GM08714 (cell line): ENCODE measurements around the gene ANKUB1.
"Not testable (repeated sequence)": the region's sequence is repeated elsewhere in the genome, so short reads cannot be mapped to it uniquely, and the experiment has no call there.

Experiments
- H3K4me3 ChIP-seq: fragments of 200-500 bp; sonication (Bioruptor generic); 2 replicates; pipeline ENCODE4 v1.5.1; 2014; ENCODE audit warnings: mild to moderate bottlenecking, low read length, inconsistent platforms
- ZNF274 ChIP-seq: IDR thresholded peaks from 2 replicates; pipeline ENCODE4 v1.6.1; 2012; ENCODE audit warnings: mild to moderate bottlenecking, low read depth, low read length

Gene ANKUB1, protein sequence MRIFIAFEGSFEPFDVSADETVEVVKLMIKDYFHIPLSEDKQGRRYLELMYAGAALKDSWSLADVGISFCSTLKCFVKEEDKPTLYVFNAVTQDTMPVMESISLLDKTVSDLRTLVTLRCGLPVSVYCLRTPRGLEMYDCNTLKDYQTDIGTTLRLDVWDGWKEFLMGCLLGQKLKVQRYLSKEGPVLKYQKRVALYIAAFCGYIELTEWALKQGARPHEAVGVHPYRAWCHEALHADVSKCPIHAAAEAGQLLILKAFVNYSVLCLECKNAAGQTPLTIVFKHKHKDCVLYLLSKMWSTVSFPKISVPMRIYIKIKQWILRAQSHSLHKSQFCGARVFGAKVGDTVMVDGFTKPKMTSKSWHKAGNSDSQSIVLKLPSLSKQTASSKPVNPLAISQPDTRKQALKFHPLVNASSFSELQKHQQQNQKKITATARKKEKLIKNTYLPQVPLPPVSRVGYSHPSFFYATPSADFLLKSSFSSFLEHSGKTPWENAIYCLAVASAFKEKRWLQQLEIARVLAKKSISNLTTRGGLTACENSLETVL

DNA sequence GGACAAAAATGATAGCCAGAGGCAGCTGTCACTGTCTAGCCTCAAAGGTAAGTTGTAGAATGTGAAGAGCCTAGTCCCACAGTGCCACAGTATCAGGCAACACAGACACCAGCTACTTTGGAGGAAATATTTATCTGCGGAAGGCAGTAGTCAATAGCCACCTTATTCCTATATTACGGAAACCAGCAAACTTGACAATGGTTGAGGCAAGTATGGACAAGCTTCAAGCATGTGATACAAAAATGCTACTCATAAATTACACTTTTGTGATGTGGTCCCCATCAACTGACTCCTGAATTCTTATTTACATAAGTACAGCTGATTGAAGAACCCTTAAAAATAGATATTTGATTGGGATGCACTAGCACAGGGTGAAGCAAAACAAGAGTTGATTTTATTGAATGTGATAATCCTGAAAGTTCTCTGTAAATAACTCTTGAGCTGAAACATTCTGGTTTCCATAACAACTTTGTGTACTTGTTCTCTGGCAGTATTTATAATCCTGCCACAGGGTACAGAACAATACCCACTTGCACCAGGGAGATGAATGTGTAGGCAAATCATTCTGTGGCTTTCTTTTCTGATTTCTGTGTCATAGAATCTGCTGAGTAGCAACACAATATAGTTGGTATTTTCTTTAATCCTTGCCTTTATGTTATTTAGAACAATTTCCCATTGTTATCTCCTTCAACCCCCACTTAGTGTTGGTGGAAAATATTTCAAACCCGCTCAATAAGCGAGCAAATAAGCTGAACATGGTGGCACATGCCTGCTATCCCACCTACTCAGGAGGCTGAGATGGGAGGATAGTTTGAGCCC, at the start of gene ANKUB1:
TSS of gene ANKUB1 (minus strand) at position 103 of the 819 bp plus-strand sequence. CDS start 188 bp downstream, outside the sequence.
- no peak within 1 kb of the TSS for H3K4me3 ChIP-seq
- TF ChIP-seq ZNF274, result no peak

DNA sequence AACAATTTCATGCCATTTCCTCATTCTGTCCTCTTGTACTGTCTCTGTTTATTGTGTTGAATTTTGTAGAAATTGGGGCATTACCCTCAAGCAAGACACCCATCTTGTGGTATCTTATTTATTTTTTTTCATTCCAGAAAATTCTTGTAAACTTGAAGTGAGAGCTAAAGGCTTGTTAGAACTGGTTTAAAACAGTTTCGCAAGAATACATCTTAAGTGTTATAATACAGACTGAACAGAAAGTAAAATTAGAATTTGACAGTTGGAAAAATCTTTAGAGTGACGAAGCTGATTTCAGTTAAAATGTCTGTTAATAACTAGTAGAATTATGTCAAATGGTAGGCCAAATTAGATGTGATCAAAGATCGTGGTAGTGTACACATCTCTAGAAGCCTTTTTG, 47.5 kb upstream of the ANKUB1 start:
- no peak for TF ChIP-seq ZNF274

DNA sequence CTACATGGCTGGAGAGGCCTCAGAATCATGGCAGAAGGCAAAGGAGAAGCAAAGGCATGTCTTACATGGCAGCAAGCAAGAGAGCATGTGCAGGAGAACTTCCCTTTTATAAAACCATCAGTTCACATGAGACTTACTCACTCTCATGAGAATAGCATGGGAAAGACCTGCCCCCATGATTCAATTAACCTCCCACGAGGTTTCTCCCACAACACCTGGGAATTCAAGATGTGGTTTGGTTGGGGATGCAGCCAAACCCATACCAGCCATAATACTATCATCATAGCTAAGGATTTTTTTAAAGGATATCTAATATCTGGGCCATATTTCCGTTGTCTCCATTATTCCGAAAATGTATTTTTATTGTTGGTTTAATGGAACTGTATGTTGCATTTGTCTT, 47.1 kb upstream of the ANKUB1 start:
- H3K4me3 ChIP-seq, result not testable (repeated sequence)

More for the DNA sequence above, 47.5 kb upstream of the ANKUB1 start:
- H3K4me3 ChIP-seq, result no peak overlapping the region

DNA sequence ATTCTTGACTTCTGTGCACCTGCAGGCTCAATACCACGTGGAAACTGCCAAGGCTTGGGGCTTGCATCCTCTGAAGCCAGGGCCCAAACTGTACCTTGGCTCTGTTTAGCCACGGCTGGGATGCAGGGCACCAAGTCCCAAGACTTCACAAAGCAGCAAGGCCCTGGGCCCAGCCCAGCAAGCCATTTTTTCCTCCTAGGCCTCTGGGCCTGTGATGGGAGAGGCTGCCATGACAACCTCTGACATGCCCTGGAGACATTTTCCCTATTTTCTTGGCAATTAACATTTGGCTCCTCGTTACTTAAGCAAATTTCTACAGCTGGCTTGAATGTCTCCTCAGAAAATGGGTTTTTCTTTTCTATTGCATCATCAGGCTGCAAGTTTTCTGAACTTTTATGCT, 46.1 kb upstream of the ANKUB1 start:
- H3K4me3 ChIP-seq, result not testable (repeated sequence)

DNA sequence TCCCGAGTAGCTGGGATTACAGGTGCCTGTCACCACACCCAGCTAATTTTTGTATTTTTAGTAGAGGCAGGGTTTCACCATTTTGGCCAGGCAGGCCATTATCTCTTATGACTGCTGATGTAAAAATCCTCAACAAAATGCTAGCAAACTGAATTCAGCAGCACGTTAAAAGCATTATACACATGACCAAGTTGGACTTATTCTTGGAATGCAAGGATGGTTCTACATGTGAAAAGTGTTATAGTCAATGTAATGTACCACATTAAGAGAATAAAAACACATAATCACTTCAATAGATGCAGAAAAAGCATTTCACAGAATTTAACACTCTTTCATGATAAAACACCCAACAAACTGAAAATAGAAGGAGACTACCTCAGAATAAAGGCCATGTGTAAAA, 40.9 kb upstream of the ANKUB1 start:
- no peak overlapping the region for H3K4me3 ChIP-seq
- no peak for TF ChIP-seq ZNF274

DNA sequence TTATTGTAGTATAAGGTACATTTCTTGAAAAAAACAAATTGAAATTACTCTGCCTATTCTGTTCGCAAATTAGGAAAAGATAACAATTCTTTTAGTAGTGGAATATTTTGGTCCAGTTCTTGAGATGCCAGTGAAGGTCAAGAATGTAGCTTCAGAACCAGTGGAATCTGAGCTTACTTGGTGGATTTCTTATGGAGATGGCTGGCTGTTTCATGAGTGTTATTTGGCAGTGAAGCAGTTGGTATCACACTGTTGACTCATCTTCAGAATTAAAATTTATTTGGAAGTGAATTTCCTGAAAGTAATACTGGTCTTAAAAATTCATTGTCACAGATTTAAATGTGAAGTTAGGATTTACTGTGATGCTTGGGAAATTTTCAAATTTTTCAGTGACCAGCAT, 39.7 kb upstream of the ANKUB1 start:
- no peak for TF ChIP-seq ZNF274
- H3K4me3 ChIP-seq, result no peak overlapping the region

DNA sequence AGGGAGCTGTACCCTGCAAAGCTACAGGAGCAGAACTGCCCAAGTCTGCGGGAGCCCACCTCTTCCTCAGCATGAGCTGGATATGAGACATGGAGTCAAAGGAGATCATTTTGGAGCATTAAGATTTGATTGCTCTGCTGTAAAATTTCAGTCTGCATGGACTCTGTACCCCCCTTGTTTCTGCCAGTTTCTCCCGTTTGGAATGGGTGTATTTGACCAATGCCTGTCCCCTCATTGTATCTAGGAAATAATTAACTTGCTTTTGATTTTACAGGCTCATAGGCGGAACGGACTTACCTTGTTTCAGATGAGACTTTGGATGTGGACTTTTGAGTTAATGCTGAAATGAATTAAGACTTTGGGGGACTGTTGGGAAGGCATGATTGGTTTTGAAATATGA, 39.0 kb upstream of the ANKUB1 start:
- TF ChIP-seq ZNF274, result no peak
- no peak overlapping the region for H3K4me3 ChIP-seq

DNA sequence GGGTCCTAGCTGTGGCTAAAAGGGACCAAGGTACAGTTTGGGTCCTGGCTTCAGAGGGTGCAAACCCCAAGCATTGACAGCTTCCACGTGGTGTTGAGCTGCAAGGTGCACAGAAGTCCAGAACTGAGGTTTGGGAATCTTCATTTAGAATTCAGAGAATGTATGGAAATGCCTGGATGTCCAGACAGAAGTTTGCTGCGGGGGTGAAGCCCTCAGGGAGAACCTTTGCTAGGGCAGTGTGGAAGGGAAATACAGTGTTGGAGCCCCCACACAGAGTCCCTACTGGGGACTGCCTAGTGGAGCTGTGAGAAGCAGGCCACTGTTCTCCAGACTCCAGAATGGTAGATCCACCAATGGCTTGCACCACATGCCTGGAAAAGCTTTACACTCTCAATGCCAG, 38.5 kb upstream of the ANKUB1 start:
- TF ChIP-seq ZNF274, result no peak
- H3K4me3 ChIP-seq, result no peak overlapping the region

DNA sequence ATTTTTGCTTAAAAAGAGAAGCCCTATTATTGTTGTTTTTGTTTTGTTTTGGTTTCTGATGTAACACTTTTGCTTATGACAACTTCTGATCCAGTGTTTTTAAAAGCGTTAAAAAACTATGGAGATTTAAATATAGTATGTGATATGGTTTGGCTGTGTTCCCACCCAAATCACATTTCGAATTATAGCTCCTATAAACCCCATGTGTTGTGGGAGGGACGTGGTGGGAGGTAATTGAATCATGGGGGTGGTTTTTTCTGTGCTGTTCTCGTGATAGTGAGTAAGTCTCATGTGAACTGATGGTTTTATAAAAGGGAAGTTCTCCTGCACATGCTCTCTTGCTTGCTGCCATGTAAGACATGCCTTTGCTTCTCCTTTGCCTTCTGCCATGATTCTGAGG, 37.3 kb upstream of the ANKUB1 start:
- H3K4me3 ChIP-seq, result not testable (repeated sequence)

DNA sequence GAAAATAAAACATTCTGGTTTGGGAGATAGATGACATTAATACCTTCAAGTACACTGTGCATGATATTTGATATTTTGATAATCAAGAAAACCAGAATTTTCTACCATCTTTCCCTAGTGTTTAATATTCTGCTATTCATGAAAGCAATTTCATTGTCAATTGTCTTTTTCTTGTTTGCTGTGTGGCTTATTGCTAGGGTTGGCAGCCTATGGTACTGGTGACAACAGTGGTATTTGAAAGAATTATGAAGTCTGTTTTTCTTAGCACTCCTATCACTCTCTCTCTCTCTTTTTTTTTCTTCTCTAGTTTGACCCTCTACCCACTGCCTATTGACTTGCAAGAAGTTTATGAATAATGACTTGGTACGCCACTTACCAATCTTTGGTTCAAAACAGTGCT, 36.0 kb upstream of the ANKUB1 start:
- TF ChIP-seq ZNF274, result no peak
- H3K4me3 ChIP-seq, result no peak overlapping the region

DNA sequence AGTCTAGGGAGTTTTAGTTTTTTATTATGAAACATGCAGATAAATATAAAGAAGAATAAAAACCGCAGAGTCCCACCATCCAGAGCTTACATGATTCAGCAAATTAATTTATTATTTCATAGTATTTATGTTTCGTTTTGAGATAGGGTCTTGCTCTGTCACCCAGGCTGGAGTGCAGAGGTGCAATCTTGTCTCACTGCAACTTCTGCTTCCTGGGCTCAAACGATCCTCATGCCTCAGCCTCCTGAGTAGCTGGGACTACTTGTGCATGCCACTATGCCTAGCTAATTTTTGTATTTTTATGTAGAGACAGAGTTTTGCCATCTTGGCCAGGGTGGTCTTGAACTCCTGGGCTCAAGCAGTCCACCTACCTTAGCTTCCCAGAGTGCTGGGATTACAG, 34.3 kb upstream of the ANKUB1 start:
- no peak for TF ChIP-seq ZNF274
- H3K4me3 ChIP-seq, result no peak overlapping the region

DNA sequence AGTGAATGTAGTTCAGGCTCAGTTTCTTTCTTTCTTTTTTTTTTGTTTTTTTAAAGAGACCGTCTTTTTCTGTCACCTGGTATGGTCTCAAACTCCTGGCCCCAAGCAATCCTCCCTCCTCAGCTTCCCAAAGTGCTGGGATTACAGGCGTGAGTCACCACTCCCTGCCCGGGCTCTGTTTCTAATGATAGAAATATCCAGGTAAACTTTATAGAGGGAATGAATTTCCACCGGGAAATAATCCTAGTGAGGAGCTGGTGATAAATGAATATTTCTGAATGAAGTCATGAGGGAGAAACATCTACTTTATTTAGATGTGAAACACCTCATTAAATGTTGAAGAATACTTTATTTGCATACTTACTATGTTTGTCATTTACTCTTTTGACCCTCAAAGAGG, 27.8 kb upstream of the ANKUB1 start:
- no peak overlapping the region for H3K4me3 ChIP-seq
- no peak for TF ChIP-seq ZNF274

DNA sequence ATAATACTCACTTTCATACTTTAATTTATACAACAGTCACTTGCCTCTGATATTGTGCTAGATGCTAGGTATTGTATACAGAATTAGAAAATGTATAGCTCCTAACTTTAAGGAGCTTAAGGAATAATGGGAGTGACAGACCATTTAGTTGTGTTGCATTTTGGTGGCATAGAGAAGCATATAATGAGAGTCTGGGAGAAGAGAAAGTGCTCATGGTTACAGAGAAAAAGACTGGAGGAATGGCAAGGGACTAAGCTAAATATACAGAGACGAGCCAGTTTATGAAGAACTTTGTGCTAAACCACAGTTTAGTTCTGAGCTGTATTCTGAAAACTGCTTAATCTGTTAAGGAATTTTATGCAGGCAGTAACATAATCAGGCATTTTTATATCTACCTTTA, 27.1 kb upstream of the ANKUB1 start:
- no peak for TF ChIP-seq ZNF274
- H3K4me3 ChIP-seq, result no peak overlapping the region

DNA sequence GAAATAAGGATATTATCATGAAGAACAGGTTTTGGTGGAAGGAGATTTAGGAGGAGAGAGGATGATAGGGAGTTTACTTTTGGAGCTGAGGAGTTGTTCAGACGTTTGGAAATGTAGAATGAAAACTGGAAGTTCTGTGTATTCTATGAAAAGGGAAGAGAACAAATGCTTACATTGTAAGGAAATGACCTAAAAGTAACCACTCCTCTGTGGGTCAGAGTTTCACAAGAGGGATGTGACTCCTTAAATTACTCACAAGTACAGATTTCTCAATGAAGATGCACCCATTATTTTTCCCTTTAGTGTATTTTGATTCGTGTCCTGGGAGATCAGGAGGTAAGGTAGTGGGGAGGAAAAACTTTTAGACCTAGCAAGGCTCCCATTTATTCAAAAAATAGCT, 24.6 kb upstream of the ANKUB1 start:
- H3K4me3 ChIP-seq, result no peak overlapping the region
- TF ChIP-seq ZNF274, result no peak

DNA sequence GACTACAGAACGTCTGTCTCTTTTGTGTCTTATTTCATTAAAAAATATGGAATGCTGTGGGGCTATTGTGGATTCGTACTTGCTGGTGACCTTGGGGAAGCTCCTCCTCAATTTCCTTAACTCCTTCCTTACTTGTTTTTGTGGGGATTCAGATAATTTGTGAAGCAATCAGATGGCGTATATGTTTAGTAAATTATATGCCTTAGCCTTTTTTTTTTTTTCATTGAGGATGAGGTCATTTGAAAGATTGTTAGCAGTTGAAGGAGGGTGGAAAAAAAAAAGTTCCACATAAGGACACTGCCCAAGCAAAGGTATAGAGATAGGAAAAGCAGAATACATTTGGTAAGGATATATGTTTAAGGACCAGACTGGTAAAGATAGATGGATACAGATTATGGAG, 24.0 kb upstream of the ANKUB1 start:
- no peak overlapping the region for H3K4me3 ChIP-seq

More for the DNA sequence above, 24.0 kb upstream of the ANKUB1 start:
- TF ChIP-seq ZNF274, result no peak
